SKM-1 treated with dmso at 0.1 percent for 144 hours (cell line): Measurements from ENCODE around the gene CLP1.
A peak's percentile ranks its signal among the peaks of the same experiment; 100 is the strongest.

Source experiments
- DNase-seq: peaks from one replicate; lab custom pipeline; 2025; ENCODE audit not compliant: unreplicated experiment; lab: John Stamatoyannopoulos, UW

The CLP1 gene

GRCh38 chr11:57657194-57658022 is at the start of gene CLP1:
CLP1 (plus strand) TSS chr11:57657762; CDS start chr11:57659477, 1,715 bp downstream.
- peak; percentile 98 for DNase-seq

- DNase-seq, result no peak
These were observed 47.4 kb upstream of the CLP1 start for GRCh38 chr11:57610170-57610569.

GRCh38 chr11:57614234-57614772 is 43.3 kb upstream of the CLP1 start:
- DNase-seq, result no peak

- no peak for DNase-seq
These were observed 42.3 kb upstream of the CLP1 start for GRCh38 chr11:57615308-57615707.

GRCh38 chr11:57616595-57616994 is 41.0 kb upstream of the CLP1 start:
- DNase-seq, result no peak

- DNase-seq, result no peak
These were observed 39.1 kb upstream of the CLP1 start for GRCh38 chr11:57618438-57618837.

- DNase-seq, result no peak
These were observed 38.2 kb upstream of the CLP1 start for GRCh38 chr11:57619331-57619730.

GRCh38 chr11:57620467-57620866 is 37.1 kb upstream of the CLP1 start:
- DNase-seq, result no peak

GRCh38 chr11:57622263-57622662 is 35.3 kb upstream of the CLP1 start:
- no peak for DNase-seq

- DNase-seq, result no peak
These were observed 32.7 kb upstream of the CLP1 start for GRCh38 chr11:57624864-57625263.

- DNase-seq, result no peak
These were observed 30.7 kb upstream of the CLP1 start for GRCh38 chr11:57626895-57627294.

GRCh38 chr11:57630171-57630570 is 27.4 kb upstream of the CLP1 start:
- DNase-seq, result peak; percentile 18

GRCh38 chr11:57632116-57632515 is 25.4 kb upstream of the CLP1 start:
- DNase-seq, result no peak

GRCh38 chr11:57633394-57634070 is 24.0 kb upstream of the CLP1 start:
- no peak for DNase-seq

- no peak for DNase-seq
These were observed 23.3 kb upstream of the CLP1 start for GRCh38 chr11:57634311-57634710.

GRCh38 chr11:57635246-57635645 is 22.3 kb upstream of the CLP1 start:
- DNase-seq, result no peak

GRCh38 chr11:57637626-57638004 is 19.9 kb upstream of the CLP1 start:
- DNase-seq, result no peak

GRCh38 chr11:57638005-57638781 is 19.4 kb upstream of the CLP1 start:
- DNase-seq, result no peak

GRCh38 chr11:57638811-57639320 is 18.7 kb upstream of the CLP1 start:
- no peak for DNase-seq

GRCh38 chr11:57639321-57640067 is 18.1 kb upstream of the CLP1 start:
- no peak for DNase-seq
